NCI-H2227 (cell line): ENCODE results near the gene TOP2A.

ENCODE experiments used
- DNase-seq: peaks from one replicate; lab custom pipeline; 2025; ENCODE audit not compliant: unreplicated experiment; lab: John Stamatoyannopoulos, UW

Gene TOP2A

GRCh38 chr17:40452921-40453378, 35.3 kb upstream of the TOP2A start:
- DNase-seq = no peak

DNA sequence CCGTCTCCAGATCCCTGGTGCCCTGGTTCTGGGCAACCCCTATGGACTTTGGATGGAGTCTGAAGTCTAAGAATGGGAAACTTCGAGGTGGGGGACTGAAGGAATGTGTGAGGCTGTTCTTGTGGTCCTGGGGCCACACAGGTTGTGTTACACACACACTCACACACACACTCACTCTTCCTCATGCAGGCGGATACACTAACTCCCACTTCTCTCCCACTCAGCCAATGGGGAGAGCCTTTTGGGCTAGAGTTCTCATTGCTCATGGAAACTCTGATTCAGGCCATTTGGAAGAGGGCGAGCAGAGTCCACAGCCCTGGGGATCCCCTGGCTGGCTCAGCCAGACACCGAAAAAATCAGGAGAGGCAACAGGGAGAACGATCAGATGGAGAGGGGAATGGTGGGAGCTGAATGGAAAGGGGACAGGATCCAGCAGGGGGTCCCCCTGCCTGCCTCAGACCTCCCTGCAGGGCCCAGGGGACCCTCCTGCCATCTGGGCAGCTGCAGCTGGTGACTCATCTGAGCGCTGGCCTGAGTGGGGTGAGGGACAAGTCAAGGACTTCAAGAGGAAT, 34.6 kb upstream of the TOP2A start:
- no peak for DNase-seq

- DNase-seq = no peak
Observed at GRCh38 chr17:40451420-40451819, 33.7 kb upstream of the TOP2A start.

- DNase-seq = no peak
Observed at GRCh38 chr17:40450175-40450574, 32.5 kb upstream of the TOP2A start.

- DNase-seq = no peak
Observed at GRCh38 chr17:40448639-40449261, 31.1 kb upstream of the TOP2A start.

DNA sequence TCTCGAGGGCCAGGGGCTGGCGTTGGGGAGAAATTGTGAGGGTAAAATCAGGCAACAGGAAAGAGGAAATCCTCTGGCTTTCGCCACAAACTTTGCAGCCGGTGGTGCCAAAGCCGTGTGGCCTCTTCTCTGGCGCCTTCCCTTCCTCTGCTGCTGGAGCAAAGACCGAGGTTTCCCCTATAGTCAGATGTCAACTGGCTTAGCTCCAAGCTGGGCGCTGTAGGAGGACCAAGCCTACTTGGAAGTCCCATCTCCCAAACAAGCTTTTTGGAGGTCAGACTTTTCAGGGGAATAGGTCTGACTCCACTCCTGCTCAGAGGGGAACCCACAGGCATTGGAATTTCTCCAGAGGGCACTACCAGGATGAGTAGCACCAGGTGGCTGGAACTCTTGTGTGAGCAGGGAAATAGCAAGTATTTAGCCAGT, 30.5 kb upstream of the TOP2A start:
- DNase-seq = no peak

DNA sequence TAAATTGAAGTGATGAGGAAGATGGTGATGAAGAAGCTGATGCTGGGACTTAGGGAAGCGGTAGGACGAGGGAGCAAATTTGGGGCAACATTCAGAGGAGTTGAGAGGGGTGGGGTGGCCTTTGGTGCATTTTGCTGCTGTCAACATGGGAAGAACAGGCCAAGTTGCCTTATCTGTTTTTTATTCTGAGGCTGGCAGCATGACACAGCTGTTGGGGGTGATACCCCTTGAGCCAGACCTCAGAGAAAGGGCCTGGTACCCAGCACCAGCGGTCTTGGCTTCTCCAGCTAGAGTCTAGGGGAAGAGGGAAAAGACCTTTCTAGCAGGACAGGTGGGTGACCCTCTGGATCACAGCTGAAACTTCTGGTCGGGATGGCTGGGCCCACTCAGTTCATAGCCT, 30.1 kb upstream of the TOP2A start:
- DNase-seq = no peak

DNA sequence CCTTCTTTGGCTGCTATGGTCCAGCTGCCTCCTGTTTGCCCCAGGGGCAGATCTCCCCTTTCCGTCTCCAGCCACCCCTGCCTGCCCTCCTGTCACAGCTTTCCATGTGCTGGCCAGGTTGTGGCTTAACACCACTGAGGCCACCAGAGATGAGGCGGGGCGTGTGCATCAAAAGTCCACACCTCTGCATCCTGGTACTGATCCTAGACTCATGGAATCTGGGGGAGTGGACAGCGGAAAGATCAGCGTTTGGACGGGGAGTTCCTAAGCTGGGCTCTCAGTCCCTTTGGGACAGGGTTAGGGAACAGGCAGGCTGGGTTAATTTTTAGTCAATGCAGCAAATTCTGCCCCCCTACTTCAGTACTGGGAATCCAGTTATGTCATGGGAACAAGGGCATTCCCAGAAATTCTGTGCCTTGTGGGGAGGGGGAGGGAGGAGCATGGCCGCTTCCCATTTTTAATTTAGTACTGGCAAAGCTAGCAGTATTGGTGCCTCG, 29.5 kb upstream of the TOP2A start:
- DNase-seq = no peak

DNA sequence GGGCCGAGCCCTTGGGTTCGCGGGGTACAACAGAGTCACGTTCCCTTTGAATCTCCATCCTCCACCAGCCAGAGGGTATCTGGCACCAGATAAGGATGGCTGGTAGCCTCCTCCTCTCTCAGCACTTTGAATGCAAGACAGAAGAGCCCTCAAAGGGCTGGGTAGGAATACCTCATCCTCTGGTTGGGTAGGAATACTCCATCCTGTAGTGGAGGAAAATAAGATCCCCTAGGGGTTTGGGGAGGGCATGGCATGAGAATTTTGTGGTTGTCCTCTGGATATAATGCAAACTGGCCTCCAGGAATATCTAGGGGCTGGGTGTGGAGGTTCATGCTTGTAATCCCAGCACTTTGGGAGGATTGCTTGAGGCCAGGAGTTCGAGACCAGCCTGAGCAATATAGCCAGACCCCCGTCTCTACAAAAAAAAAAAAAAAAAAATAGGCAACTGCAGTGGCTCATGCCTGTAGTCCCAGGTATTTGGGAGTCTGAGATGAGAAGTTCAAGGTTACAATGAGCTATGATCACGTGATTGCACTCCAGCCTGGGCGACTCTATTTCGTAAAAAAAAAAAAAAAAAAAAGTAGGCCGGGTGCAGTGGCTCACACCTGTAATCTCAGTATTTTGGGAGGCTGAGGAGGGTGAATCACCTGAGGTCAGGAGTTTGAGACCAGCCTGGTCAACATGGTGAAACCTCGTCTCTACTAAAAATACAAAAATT, 28.2 kb upstream of the TOP2A start:
- DNase-seq = no peak

GRCh38 chr17:40443988-40444899, 26.5 kb upstream of the TOP2A start:
- no peak for DNase-seq

DNA sequence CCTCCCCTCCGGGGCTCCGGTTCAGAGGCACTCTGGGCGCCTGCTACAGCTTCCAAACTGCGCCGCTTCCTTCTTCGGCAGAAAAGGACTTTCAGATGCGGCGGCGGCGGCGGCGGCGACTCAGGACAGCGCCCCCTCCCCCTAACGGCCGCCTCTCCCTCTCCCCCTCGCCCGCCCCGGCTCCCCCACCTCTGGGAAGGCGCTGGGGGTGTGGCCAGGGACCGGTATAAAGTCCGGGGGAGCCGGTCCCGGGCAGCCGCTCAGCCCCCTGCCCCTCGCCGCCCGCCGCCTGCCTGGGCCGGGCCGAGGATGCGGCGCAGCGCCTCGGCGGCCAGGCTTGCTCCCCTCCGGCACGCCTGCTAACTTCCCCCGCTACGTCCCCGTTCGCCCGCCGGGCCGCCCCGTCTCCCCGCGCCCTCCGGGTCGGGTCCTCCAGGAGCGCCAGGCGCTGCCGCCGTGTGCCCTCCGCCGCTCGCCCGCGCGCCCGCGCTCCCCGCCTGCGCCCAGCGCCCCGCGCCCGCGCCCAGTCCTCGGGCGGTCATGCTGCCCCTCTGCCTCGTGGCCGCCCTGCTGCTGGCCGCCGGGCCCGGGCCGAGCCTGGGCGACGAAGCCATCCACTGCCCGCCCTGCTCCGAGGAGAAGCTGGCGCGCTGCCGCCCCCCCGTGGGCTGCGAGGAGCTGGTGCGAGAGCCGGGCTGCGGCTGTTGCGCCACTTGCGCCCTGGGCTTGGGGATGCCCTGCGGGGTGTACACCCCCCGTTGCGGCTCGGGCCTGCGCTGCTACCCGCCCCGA, 25.7 kb upstream of the TOP2A start, which contains the start of gene IGFBP4:
Gene IGFBP4, plus strand, starts transcription at position 255 of the 792 bp plus-strand sequence. Its CDS starts 286 bp downstream, at position 541.
- peak; percentile 84 for DNase-seq

DNA sequence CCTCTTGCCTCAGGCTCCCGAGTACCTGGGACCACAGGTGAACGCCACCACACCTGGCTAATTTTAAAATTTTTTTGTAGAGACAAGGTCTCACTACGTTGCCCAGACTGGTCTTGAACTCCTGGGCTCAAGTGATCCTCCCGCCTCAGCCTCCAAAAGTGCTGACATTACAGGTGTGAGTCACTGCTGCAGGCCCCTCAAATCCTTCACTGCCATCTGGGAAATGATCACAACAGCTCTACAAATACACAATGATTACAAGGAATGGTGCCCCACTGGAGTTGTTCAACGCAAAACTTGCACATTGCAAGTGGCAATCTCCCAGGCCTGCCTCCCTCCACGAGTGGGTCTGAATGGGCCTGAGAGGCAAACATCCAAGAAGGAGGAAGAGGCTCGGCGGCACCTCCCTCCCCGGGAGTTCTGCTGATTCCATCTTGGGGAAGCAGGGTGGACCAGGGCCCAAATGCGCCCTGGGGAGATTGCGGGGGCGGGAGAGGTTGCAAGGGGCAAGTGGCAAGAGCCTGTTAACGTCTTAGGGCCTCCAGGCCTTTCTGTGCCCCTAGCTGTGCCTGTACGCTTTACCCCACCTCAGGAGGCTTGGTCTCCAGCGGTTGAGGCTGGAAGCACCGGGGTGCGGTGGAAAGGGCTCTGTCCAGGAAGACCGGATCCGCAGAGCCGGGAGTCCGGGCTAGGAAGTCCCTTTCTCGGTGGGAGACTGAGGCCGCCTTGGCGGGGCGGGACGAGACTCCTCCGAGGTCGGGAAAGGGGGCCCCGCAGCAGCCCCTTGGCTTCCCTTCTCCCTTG, 24.9 kb upstream of the TOP2A start:
- peak; percentile 55 for DNase-seq

DNA sequence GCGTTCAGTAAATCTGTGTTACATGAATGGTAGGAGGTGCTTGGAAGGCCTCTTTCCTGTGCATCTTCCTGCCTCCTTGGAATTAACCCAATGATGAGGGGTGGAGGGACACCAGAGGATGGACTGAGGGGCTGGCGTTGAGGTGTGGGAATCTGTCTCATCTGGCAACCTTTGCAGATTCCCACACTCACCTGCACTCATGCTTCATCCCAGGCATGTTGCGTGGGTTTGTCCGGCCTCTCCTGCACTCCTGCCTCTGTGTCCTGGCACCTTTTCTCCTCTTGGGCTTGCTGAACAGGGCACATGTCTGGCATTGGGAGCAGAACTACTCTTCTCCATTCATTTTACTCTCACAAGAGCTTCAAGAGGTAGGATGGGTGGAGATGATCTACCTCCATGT, 22.5 kb upstream of the TOP2A start:
- no peak for DNase-seq

DNA sequence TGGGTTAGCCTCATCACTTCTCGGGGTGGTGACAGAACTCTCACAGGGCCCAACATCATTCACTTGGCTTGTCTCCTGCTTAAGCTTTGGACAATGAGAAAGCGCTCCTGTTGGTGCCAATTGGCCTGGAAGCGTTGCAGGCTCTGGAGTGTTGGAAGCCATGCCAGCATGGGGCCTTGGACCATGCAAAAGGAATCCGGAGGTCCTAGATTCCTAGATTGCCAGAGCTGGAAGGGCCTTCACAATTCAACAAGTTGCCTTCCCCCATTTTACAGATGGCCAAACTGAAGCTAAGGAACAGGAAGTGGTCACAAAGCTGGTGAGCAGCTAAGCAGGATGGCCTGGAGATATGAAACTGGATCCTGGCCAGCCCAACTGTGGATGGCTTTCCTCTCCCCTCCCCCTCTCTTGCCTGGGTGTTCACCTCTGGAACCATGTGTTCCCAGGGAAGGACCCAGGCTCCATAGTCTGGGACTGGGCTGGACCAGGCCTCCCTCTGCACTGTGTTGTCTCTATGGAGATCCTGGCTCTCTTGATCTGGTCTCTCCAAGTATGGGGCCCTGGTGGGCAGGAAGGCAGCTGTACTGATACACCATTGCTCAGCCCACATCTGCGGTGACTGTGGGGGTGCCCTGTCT, 19.5 kb upstream of the TOP2A start:
- no peak for DNase-seq

DNA sequence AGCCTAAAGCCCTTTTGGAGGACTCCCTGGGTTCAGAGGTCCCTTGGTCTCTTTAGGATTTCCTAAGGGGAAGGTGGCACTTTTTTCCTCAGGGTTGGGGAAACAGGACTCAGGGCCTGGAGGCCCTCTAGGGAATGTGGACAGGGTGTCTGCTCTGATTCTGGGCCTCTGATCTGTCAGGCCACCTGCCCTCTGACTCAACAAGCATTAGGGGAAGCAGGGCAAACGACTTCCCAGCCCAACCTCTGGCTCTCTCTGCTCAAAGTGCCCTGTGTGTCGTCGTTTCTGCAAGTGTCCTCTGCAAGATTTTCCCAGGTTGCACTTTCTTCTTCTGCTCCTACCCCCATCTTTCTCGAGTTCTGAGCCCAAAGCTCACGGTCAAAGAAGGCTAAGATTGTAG, 18.9 kb upstream of the TOP2A start:
- no peak for DNase-seq

- DNase-seq = peak; percentile 23
Observed at GRCh38 chr17:40433551-40434415, 16.1 kb upstream of the TOP2A start.

DNA sequence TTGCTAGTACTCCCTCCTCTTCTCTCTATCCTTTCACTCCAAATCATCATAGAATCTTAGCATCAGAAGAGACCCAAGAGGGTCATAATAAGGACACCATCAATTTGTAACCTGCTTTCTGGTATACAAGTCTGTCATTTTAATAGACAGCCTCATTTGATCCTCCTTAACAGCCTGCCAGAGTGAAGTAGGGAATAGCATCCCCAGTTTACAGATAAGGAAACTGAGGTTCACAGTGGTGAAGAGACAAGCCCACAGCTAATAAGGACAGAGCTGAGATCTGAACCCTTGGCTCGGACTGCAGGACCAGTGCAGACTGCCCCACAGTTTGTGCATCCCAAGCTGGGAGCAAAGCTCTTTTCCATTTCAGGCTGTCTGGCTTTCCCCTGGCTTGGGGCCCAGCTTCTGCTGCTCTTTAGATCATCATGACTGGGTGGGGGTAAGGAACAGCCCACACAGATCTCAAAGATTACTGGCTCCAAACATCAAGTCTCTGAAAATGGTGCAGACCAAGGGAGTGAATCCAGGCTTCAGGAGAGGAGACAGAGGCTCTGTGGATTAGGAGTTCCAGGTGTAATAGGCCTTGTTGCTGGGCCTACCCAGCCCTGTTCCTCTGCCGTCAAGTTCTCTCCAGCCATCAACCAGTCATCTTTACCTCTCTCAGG, 15.3 kb upstream of the TOP2A start:
- DNase-seq = no peak

GRCh38 chr17:40431231-40431602, 13.5 kb upstream of the TOP2A start:
- no peak for DNase-seq
